ENCODE data around the gene ITPR2. TPM values are rescaled to one million over a fixed set of nuclear protein-coding genes. Genes with fewer than 3 reads are reported as not detected.
"Not testable (repeated sequence)": the region's sequence is repeated elsewhere in the genome, so short reads cannot be mapped to it uniquely, and the experiment has no call there.

The ITPR2 gene
- total RNA-seq, 1 experiment from 2014 or later = 14.3 TPM

DNA sequence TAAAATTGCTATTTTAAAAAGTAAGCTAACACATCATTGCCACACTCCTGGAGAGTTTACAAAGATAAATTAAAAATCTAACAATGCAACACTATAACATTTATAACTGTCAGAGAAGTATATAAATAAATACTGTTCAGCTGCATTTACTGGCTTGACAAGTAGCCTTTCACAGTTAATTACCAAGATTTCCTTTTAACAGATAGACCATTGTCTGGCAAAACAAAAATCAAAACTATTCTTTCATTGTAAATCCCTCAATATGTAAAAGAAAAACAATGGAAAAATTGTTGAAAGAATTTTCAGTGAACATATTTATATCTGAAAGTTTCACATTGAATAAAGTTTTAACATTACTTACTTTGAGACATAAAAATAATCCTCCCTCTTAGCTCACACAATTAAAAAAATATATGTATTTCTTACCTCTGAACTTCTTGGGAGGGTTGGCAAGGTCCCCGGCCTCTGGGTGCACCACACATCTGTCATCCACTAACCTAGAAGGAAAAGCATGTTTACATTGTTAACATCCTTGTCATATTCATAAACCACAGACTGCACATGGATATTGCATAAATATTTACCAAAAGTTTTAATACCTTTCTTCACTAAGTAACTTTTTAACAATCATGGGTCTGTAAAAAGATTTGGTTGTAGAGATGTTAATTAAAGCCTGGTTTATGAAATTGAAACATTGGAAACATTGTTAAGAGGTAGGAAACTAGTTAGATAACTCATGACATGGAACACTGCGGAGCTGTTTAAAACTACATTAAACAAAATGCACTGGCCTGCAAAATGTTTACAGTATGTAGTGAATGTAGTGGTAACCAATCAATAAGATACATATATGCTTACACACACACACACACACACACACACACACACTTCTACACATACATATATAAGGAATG, 43.0 kb downstream of the ITPR2 start:
- POLR2A ChIA-PET = interaction anchor here (1.0 to 2.3 kb wide), 3 partner anchors 8 to 43 kb away, joined by 4 to 9 read pairs (median 5); partner anchors contain the start of gene ITPR2
- CTCF ChIA-PET = no interaction called here
- Mint-ChIP-seq H3K4me3 (ENCODE audit: unreplicated experiment) (no peak overlapping the region), H3K36me3 (ENCODE audit: insufficient read depth, unreplicated experiment) (peaks cover 4% of the 10 kb centered on the region), H3K27me3 (ENCODE audit: insufficient read depth, unreplicated experiment) (no peaks in the 10 kb centered on the region), H3K4me1 (ENCODE audit: insufficient read depth, unreplicated experiment) (peaks cover 29% of the 10 kb centered on the region), H3K27ac (ENCODE audit: low read depth, unreplicated experiment) (no peak overlapping the region), H3K9me3 (ENCODE audit: unreplicated experiment) (no peaks in the 10 kb centered on the region)
- BruUV-seq (replicated peaks) = no TSS peak
- TF ChIP-seq CTCF (IDR thresholded peaks at IDR 0.05; ENCODE audit: unreplicated experiment) = no peak
- DNase-seq (ENCODE audit: unreplicated experiment) = peak; percentile 51
- intact Hi-C loops (cut with micrococcal nuclease) = no loop called here

- Mint-ChIP-seq H3K27ac (ENCODE audit: low read depth, unreplicated experiment) (no peak overlapping the region), H3K27me3 (ENCODE audit: insufficient read depth, unreplicated experiment) (no peaks in the 10 kb centered on the region), H3K9me3 (ENCODE audit: unreplicated experiment) (no peaks in the 10 kb centered on the region), H3K4me1 (ENCODE audit: insufficient read depth, unreplicated experiment) (peaks cover 29% of the 10 kb centered on the region), H3K4me3 (ENCODE audit: unreplicated experiment) (no peak overlapping the region), H3K36me3 (ENCODE audit: insufficient read depth, unreplicated experiment) (peaks cover 4% of the 10 kb centered on the region)
- no peak for TF ChIP-seq CTCF (IDR thresholded peaks at IDR 0.05; ENCODE audit: unreplicated experiment)
- no TSS peak for BruUV-seq (replicated peaks)
- DNase-seq (ENCODE audit: unreplicated experiment) = peak; percentile 69
- ChIA-PET CTCF (interaction anchor here (0.6 to 0.8 kb wide), 2 partner anchors 51 to 90 kb away, joined by 3 read pairs; no protein-coding TSS in a partner anchor), POLR2A (interaction anchor here (0.8 to 1.3 kb wide), 3 partner anchors 16 to 46 kb away, joined by 3 to 8 read pairs (median 4); partner anchors contain the start of gene ITPR2)
- intact Hi-C loops (cut with micrococcal nuclease) = no loop called here
Observed at GRCh38 chr12:26786865-26787514, 46.0 kb downstream of the ITPR2 start.

DNA sequence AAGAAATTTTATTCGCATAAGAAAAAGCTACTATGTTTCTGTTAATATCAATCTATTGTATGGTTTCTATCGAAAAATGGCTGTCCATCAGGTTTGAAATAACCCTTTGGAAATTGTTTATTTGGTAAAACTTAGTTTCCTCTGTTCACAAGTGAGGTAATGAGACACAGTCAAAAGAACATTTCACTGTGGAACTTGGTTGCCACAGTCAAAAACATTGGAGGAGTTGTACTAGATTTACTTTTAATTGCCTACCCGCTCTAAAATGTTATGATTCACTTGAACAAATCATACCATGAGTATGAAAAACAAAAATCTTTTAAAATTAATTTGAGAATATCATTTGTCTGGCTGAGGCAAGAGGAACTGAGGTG, 46.5 kb downstream of the ITPR2 start:
- no peaks in the 10 kb centered on the region for H3K27me3 Mint-ChIP-seq (ENCODE audit: insufficient read depth, unreplicated experiment)
- ChIA-PET POLR2A (interaction anchor here (0.8 to 1.3 kb wide), 3 partner anchors 17 to 46 kb away, joined by 3 to 8 read pairs (median 4); partner anchors contain the start of gene ITPR2), CTCF (interaction anchor here (0.6 to 0.8 kb wide), 2 partner anchors 50 to 91 kb away, joined by 3 read pairs; no protein-coding TSS in a partner anchor)
- DNase-seq (ENCODE audit: unreplicated experiment) = no peak
- no TSS peak for BruUV-seq (replicated peaks)
- intact Hi-C loops (cut with micrococcal nuclease) = no loop called here
- H3K27ac Mint-ChIP-seq (ENCODE audit: low read depth, unreplicated experiment) = no peak overlapping the region
- no peak overlapping the region for H3K4me3 Mint-ChIP-seq (ENCODE audit: unreplicated experiment)
- peaks cover 29% of the 10 kb centered on the region for H3K4me1 Mint-ChIP-seq (ENCODE audit: insufficient read depth, unreplicated experiment)
- no peaks in the 10 kb centered on the region for H3K9me3 Mint-ChIP-seq (ENCODE audit: unreplicated experiment)
- no peak for TF ChIP-seq CTCF (IDR thresholded peaks at IDR 0.05; ENCODE audit: unreplicated experiment)
- H3K36me3 Mint-ChIP-seq (ENCODE audit: insufficient read depth, unreplicated experiment) = peaks cover 4% of the 10 kb centered on the region

DNA sequence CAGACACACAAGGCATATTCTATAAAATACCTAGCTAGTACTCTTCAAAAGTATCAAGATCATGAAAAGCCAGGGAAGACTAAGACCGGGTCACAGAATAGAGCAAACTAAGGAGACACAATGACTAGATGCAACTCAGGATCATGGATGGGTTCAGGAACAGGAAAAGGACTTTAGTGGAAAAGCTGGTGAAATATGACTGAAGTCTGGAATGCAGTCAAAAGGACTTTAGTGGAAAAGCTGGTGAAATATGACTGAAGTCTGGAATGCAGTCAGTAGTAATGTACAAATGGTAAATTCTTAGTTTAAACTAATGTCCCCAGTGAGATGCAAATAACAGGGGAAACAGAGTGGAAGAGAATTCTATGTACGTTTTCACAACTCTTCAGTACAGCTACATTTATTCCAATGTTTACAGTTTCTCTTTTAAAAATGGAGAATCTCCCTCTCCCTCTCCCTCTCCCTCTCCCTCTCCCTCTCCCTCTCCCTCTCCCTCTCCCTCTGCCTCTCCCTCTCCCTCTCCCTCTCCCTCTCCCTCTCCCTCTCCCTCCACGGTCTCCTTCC, 49.1 kb downstream of the ITPR2 start:
- H3K4me1 Mint-ChIP-seq (ENCODE audit: insufficient read depth, unreplicated experiment) = peaks cover 18% of the 10 kb centered on the region
- BruUV-seq (replicated peaks); H3K27me3 Mint-ChIP-seq (ENCODE audit: insufficient read depth, unreplicated experiment); CTCF ChIA-PET; H3K27ac Mint-ChIP-seq (ENCODE audit: low read depth, unreplicated experiment); POLR2A ChIA-PET; H3K4me3 Mint-ChIP-seq (ENCODE audit: unreplicated experiment); intact Hi-C loops (cut with micrococcal nuclease); DNase-seq (ENCODE audit: unreplicated experiment); H3K9me3 Mint-ChIP-seq (ENCODE audit: unreplicated experiment); H3K36me3 Mint-ChIP-seq (ENCODE audit: insufficient read depth, unreplicated experiment): not testable (repeated sequence)
